H1 (cell line): ENCODE results near the gene ADIRF. TPM values are rescaled to one million over a fixed set of nuclear protein-coding genes. Genes with fewer than 3 reads are reported as not detected.
"Not testable (repeated sequence)": the region's sequence is repeated elsewhere in the genome, so short reads cannot be mapped to it uniquely, and the experiment has no call there.

Experiments used
- CTCF ChIA-PET: fragments of 300-600 bp; sonication (Branson Sonifier 250); formaldehyde crosslinking; loops from one replicate; lab custom pipeline; 2021; ENCODE audit not compliant: partially characterized antibody; lab: Charles Lee
- POLR2A ChIA-PET: fragments of 300-600 bp; sonication (Branson Sonifier 250); formaldehyde crosslinking; loops from one replicate; lab custom pipeline; 2021; ENCODE audit warnings: inconsistent platforms; ENCODE audit not compliant: partially characterized antibody; lab: Charles Lee
- DNase-seq, 2 experiments: peaks; one replicate each; pipeline versions ENCODE4 v3.0.0 to v3.0.0-alpha.2; 2010 to 2022; ENCODE audit warnings: low spot score in 2 of 2, low read depth in 1 of 2, mixed read lengths in 1 of 2
- FAIRE-seq: peaks from 2 replicates; lab custom pipeline; 2011; peaks lifted over from hg19 to GRCh38; lab: Jason Lieb, UNC
- H2AFZ ChIP-seq: 2 replicates; pipeline ENCODE4 v1.8.1; 2012; ENCODE audit warnings: low read length, inconsistent platforms
- H2AK5ac ChIP-seq: 2 replicates; pipeline ENCODE4 v1.6.1; 2013; ENCODE audit warnings: low read depth, low read length
- H2BK120ac ChIP-seq: replicated peaks from 2 replicates; pipeline ENCODE3; 2013; ENCODE audit warnings: low read depth, low read length, inconsistent platforms
- H2BK12ac ChIP-seq: 2 replicates; pipeline ENCODE4 v1.6.1; 2013; ENCODE audit warnings: low read depth, low read length
- H2BK15ac ChIP-seq: 2 replicates; pipeline ENCODE4 v1.6.1; 2013; ENCODE audit warnings: low read length
- H2BK20ac ChIP-seq: 2 replicates; pipeline ENCODE4 v1.6.1; 2013; ENCODE audit warnings: low read length
- H2BK5ac ChIP-seq: 2 replicates; pipeline ENCODE4 v1.6.1; 2013; ENCODE audit warnings: low read depth, low read length
- H3K14ac ChIP-seq: 2 replicates; pipeline ENCODE4 v1.6.1; 2013; ENCODE audit warnings: inconsistent platforms; ENCODE audit not compliant: insufficient read length
- H3K18ac ChIP-seq: 2 replicates; pipeline ENCODE4 v1.6.1; 2013; ENCODE audit warnings: low read length; ENCODE audit errors: extremely low read depth
- H3K23ac ChIP-seq: 2 replicates; pipeline ENCODE4 v1.6.1; 2013; ENCODE audit warnings: inconsistent platforms; ENCODE audit not compliant: insufficient read length
- H3K23me2 ChIP-seq: 2 replicates; pipeline ENCODE4 v1.6.1; 2013; ENCODE audit warnings: low read depth, low read length
- H3K27ac ChIP-seq: 2 replicates; pipeline ENCODE4 v1.6.1; 2011; ENCODE audit warnings: low read depth, low read length, inconsistent platforms
- H3K27me3 ChIP-seq, 4 experiments: replicated peaks in 1 of 4; 1 replicate in 1 of 4; 2 replicates in 3 of 4; pipeline versions ENCODE4 v1.6.1 to v1.8.1; 2011 to 2013; ENCODE audit warnings: low read length in 3 of 4, mild to moderate bottlenecking in 3 of 4, inconsistent platforms in 2 of 4, mixed read lengths in 2 of 4, moderate library complexity in 1 of 4; ENCODE audit not compliant: control insufficient read depth in 3 of 4, insufficient read depth in 3 of 4; ENCODE audit errors: extremely low read depth in 1 of 4
- H3K36me3 ChIP-seq, 4 experiments: 2 replicates each; pipeline versions ENCODE4 v1.6.1 to v1.8.1; 2011 to 2013; ENCODE audit warnings: mild to moderate bottlenecking in 4 of 4, low read length in 3 of 4, moderate library complexity in 2 of 4, control low read depth in 1 of 4, inconsistent platforms in 1 of 4; ENCODE audit not compliant: insufficient read depth in 4 of 4, control insufficient read depth in 2 of 4
- H3K4ac ChIP-seq: replicated peaks from 2 replicates; pipeline ENCODE3; 2013; ENCODE audit warnings: low read length, low read depth, mixed read lengths, inconsistent platforms; ENCODE audit not compliant: insufficient read length
- H3K4me1 ChIP-seq, 4 experiments: replicated peaks in 1 of 4; 1 replicate in 1 of 4; 2 replicates in 3 of 4; pipeline versions ENCODE4 v1.6.1 to v1.8.1; 2011 to 2013; ENCODE audit warnings: low read length in 3 of 4, inconsistent platforms in 2 of 4, mixed read lengths in 1 of 4; ENCODE audit not compliant: insufficient read depth in 4 of 4, control insufficient read depth in 3 of 4
- H3K4me2 ChIP-seq, 2 experiments: 2 replicates each; pipeline versions ENCODE4 v1.6.1 to v1.8.1; 2011 to 2013; ENCODE audit warnings: low read depth in 2 of 2, low read length in 2 of 2, control low read depth in 1 of 2, inconsistent platforms in 1 of 2, mild to moderate bottlenecking in 1 of 2; ENCODE audit not compliant: insufficient read depth in 1 of 2
- H3K4me3 ChIP-seq, 4 experiments: fragments of 200-600, 300-600 bp in 1 of 4; sonication (generic), shearing (Covaris generic), sonication (Bioruptor Twin) in 1 of 4; 2 replicates each; pipeline versions ENCODE4 v1.5.1 to v1.8.1; 2011 to 2016; ENCODE audit warnings: low read length in 4 of 4, low read depth in 3 of 4, control low read depth in 2 of 4, inconsistent platforms in 2 of 4, mild to moderate bottlenecking in 2 of 4, mixed read lengths in 1 of 4, moderate library complexity in 1 of 4; ENCODE audit not compliant: insufficient read depth in 2 of 4; ENCODE audit errors: extremely low read depth in 1 of 4
- H3K56ac ChIP-seq: replicated peaks from 2 replicates; pipeline ENCODE3; 2013; ENCODE audit warnings: low read depth, mild to moderate bottlenecking, mixed read lengths, low read length, inconsistent platforms; ENCODE audit not compliant: insufficient read length
- H3K79me1 ChIP-seq: 2 replicates; pipeline ENCODE4 v1.6.1; 2013; ENCODE audit warnings: low read depth, low read length, control low read depth
- H3K79me2 ChIP-seq, 2 experiments: 2 replicates each; pipeline versions ENCODE4 v1.6.1 to v1.8.1; 2012 to 2013; ENCODE audit warnings: low read length in 2 of 2, mild to moderate bottlenecking in 2 of 2, inconsistent platforms in 1 of 2; ENCODE audit not compliant: insufficient read depth in 2 of 2, control insufficient read depth in 1 of 2
- H3K9ac ChIP-seq, 4 experiments: replicated peaks in 1 of 4; 1 replicate in 1 of 4; 2 replicates in 3 of 4; pipeline versions ENCODE4 v1.6.1 to v1.8.1; 2011 to 2013; ENCODE audit warnings: low read depth in 3 of 4, low read length in 3 of 4, control low read depth in 2 of 4, mild to moderate bottlenecking in 2 of 4, moderate library complexity in 2 of 4, inconsistent platforms in 1 of 4; ENCODE audit errors: extremely low read depth in 1 of 4
- H3K9me3 ChIP-seq, 2 experiments: 2 replicates each; pipeline versions ENCODE4 v1.6.1 to v1.8.1; 2012 to 2013; ENCODE audit warnings: mild to moderate bottlenecking in 2 of 2, moderate library complexity in 2 of 2, control low read depth in 1 of 2, inconsistent platforms in 1 of 2, low read depth in 1 of 2, low read length in 1 of 2, mixed read lengths in 1 of 2; ENCODE audit not compliant: insufficient read depth in 2 of 2
- H4K20me1 ChIP-seq, 2 experiments: replicated peaks in 1 of 2; 2 replicates each; pipeline versions ENCODE3 to v1.8.1; 2011 to 2013; ENCODE audit warnings: inconsistent platforms in 2 of 2, low read length in 2 of 2, mild to moderate bottlenecking in 1 of 2; ENCODE audit not compliant: insufficient read depth in 2 of 2, control insufficient read depth in 1 of 2
- H4K5ac ChIP-seq: 2 replicates; pipeline ENCODE4 v1.6.1; 2013; ENCODE audit warnings: low read length, low read depth, mixed read lengths, inconsistent platforms; ENCODE audit not compliant: insufficient read length
- H4K8ac ChIP-seq: 2 replicates; pipeline ENCODE4 v1.8.0; 2013; ENCODE audit warnings: mild to moderate bottlenecking, moderate library complexity, low read length, inconsistent platforms; ENCODE audit not compliant: insufficient read depth; ENCODE audit errors: extremely low read depth
- H4K91ac ChIP-seq: replicated peaks from 2 replicates; pipeline ENCODE3; 2013; ENCODE audit warnings: low read length, mixed read lengths, inconsistent platforms; ENCODE audit not compliant: insufficient read length
- WGBS, 2 experiments: shearing (Covaris generic) in 1 of 2; methylation state at CpG; one replicate each; pipeline versions ENCODE4 v1.1.6 to v1.1.7; 2013 to 2015; ENCODE audit warnings: low lambda C conversion rate in 2 of 2, mixed read lengths in 2 of 2, inconsistent platforms in 1 of 2, low coverage in 1 of 2, missing lambda C conversion rate in 1 of 2; ENCODE audit not compliant: insufficient replicate concordance in 2 of 2, insufficient coverage in 1 of 2, insufficient read length in 1 of 2; ENCODE audit errors: extremely low coverage in 1 of 2, missing lambda C conversion rate in 1 of 2; 5-methylcytosine and 5-hydroxymethylcytosine counted together
- polyA plus RNA-seq, 7 experiments: library from polyadenylated mRNA; depleted of rRNA in 3 of 7; stranded (reverse) in 5 of 7; unstranded in 2 of 7; fragments of >200 nt in 5 of 7; fragments of 200-250 nt in 2 of 7; gene quantifications; 1 replicate in 5 of 7; 2 replicates in 1 of 7; 4 replicates in 1 of 7; pipeline versions ENCODE4 v1.2.1 to v1.2.3, GENCODE V29; 2011 to 2013; ENCODE audit warnings: missing spikeins in 2 of 7, mixed read lengths in 2 of 7
- total RNA-seq: library from RNA; stranded (reverse); fragmentation: NEBNext Ultra II Directional; extraction: Animal tissue kit (Norgen Biotek cat#: 25700); gene quantifications from 2 replicates; pipeline ENCODE4 v1.2.1, GENCODE V29; 2021

Gene ADIRF
- total and polyA plus RNA-seq, 2 of the 8 experiments (the other 6 are each of a cell fraction or from before 2014, with no cell fraction given), result not detected

- H3K23me2 ChIP-seq, DNase-seq, H3K4me3 ChIP-seq, H3K4me1 ChIP-seq, H4K5ac ChIP-seq, H4K20me1 ChIP-seq, H3K79me1 ChIP-seq, H3K79me2 ChIP-seq, H3K18ac ChIP-seq, POLR2A ChIA-PET, FAIRE-seq, H3K14ac ChIP-seq, H2AFZ ChIP-seq, H2BK15ac ChIP-seq, H3K27me3 ChIP-seq, H2AK5ac ChIP-seq, H2BK120ac ChIP-seq, H4K91ac ChIP-seq, H3K56ac ChIP-seq, H4K8ac ChIP-seq, H3K9ac ChIP-seq, H3K4me2 ChIP-seq, H2BK5ac ChIP-seq, H3K9me3 ChIP-seq, H2BK12ac ChIP-seq, H3K27ac ChIP-seq, H3K23ac ChIP-seq, H3K4ac ChIP-seq, H2BK20ac ChIP-seq, CTCF ChIA-PET, H3K36me3 ChIP-seq: not testable (repeated sequence)
- WGBS, 2 experiments, result 100% methylated on average over 1 of the region's 1 CpG; no CpG with 5 or more reads in 1 of the 2 experiments
These were observed 38.8 kb downstream of the ADIRF start for GRCh38 chr10:87007124-87007523.

DNA sequence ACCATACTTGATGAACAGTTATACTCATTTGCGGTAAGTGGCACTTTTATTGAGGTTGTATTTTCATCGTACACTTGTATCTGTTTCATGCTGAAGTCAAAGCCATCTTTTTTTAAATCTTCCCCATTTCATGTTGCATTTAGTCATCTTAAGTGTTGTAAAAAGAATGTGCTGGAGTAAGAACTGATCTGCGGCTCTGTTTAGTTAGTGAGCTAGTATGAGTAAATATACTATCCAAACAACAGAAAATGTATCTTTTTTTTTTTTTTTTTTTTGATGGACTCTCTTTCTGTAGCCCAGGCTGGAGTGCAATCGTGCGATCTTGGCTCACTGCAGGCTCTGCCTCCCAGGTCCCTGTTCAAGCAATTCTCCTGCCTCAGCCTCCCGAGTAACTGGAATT, 39.4 kb downstream of the ADIRF start:
- H3K4ac ChIP-seq, H2AFZ ChIP-seq, FAIRE-seq, H3K23me2 ChIP-seq, POLR2A ChIA-PET, H2BK5ac ChIP-seq, H3K18ac ChIP-seq, H3K23ac ChIP-seq, H4K8ac ChIP-seq, H2BK120ac ChIP-seq, H3K4me1 ChIP-seq, CTCF ChIA-PET, H3K27ac ChIP-seq, H3K14ac ChIP-seq, H3K27me3 ChIP-seq, H2BK12ac ChIP-seq, H4K5ac ChIP-seq, H3K79me1 ChIP-seq, H4K91ac ChIP-seq, H3K4me3 ChIP-seq, H4K20me1 ChIP-seq, DNase-seq, H3K79me2 ChIP-seq, H2BK15ac ChIP-seq, H3K36me3 ChIP-seq, H3K4me2 ChIP-seq, H3K56ac ChIP-seq, H3K9ac ChIP-seq, H2AK5ac ChIP-seq, H3K9me3 ChIP-seq, H2BK20ac ChIP-seq: not testable (repeated sequence)
- 92% methylated on average over 3 of the region's 6 CpGs; no CpG with 5 or more reads in 1 of the 2 experiments for WGBS, 2 experiments
